ENCODE measurements around the gene RGMB. TPM values are rescaled to one million over a fixed set of nuclear protein-coding genes. Genes with fewer than 3 reads are reported as not detected.
"Not testable (repeated sequence)": the region's sequence is repeated elsewhere in the genome, so short reads cannot be mapped to it uniquely, and the experiment has no call there.

RGMB gene
- total and polyA plus RNA-seq, 2 donors (not counting 1 experiment from before 2014, with no cell fraction given) = 81.6 to 185 TPM

DNA sequence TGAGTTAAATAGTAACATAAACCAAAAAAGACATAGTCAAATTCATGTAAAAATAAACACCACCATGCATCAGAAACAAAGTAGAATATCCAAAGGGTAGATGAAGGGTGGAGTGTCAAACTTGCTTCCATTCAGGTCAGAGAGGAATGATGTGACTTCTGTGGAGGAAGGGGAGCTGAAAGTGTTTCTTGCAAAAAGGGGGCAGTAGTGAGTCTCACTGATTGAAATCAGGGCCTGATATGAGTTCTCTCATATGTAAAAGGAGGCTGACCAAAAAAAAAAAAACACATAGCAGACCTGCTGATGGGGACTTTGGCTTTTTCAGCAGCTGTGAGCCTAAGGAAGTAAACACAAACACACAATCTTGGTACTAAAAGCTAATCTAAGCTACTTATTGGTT lies 38.8 kb upstream of the RGMB start:
- Histone ChIP-seq H3K9me3 (ENCODE audit: control insufficient read depth, insufficient read depth, low read depth, low read length) (peaks cover 2% of the 10 kb centered on the region), H2AFZ (ENCODE audit: low read length) (no peak overlapping the region), H3K4me1 (ENCODE audit: control insufficient read depth, extremely low read depth, insufficient read depth, low read length) (peaks cover 4% of the 10 kb centered on the region), H3K27me3 (ENCODE audit: control insufficient read depth, insufficient read depth, low read length) (no peaks in the 10 kb centered on the region), H3K4me3 (replicated peaks in 1 of 4; ENCODE audit: control extremely low read depth in 1 of 4, insufficient read depth in 1 of 4, low read depth in 3 of 4, low read length in 4 of 4) (no peak overlapping the region), H3K4me2 (ENCODE audit: extremely low read depth, insufficient read depth, low read length) (no peak overlapping the region), H4K20me1 (ENCODE audit: control insufficient read depth, extremely low read depth, insufficient read depth, low read length) (no peaks in the 10 kb centered on the region), H3K27ac (ENCODE audit: insufficient read depth, low read length) (no peak overlapping the region), H3K36me3 (ENCODE audit: control insufficient read depth, insufficient read depth, low read length) (no peaks in the 10 kb centered on the region), H3K79me2 (ENCODE audit: control insufficient read depth, insufficient read depth, low read length) (no peaks in the 10 kb centered on the region), H3K9ac (ENCODE audit: insufficient read depth, low read length) (no peak overlapping the region)
- no peak for DNase-seq (ENCODE audit: low read depth in 2 of 2)
- TF ChIP-seq CTCF (conservative IDR thresholded peaks at IDR 0.05 in 1 of 2, IDR thresholded peaks at IDR 0.05 in 1 of 2; ENCODE audit: low read depth in 1 of 2, low read length in 2 of 2) = no peak
- no peak for TF ChIP-seq EZH2 (IDR thresholded peaks at IDR 0.05; ENCODE audit: low read length, missing control alignments)

GRCh38 chr5:98735806-98736507 lies 37.5 kb upstream of the RGMB start:
- H3K4me2 ChIP-seq (ENCODE audit: extremely low read depth, insufficient read depth, low read length) = no peak overlapping the region
- DNase-seq (ENCODE audit: low read depth in 2 of 2) = peak; percentile 65 to 93
- no peaks in the 10 kb centered on the region for H4K20me1 ChIP-seq (ENCODE audit: control insufficient read depth, extremely low read depth, insufficient read depth, low read length)
- H3K9ac ChIP-seq (ENCODE audit: insufficient read depth, low read length) = no peak overlapping the region
- peaks cover 4% of the 10 kb centered on the region for H3K4me1 ChIP-seq (ENCODE audit: control insufficient read depth, extremely low read depth, insufficient read depth, low read length)
- H3K4me3 ChIP-seq (replicated peaks in 1 of 4; ENCODE audit: control extremely low read depth in 1 of 4, insufficient read depth in 1 of 4, low read depth in 3 of 4, low read length in 4 of 4) = no peak overlapping the region
- no peaks in the 10 kb centered on the region for H3K79me2 ChIP-seq (ENCODE audit: control insufficient read depth, insufficient read depth, low read length)
- peaks cover 2% of the 10 kb centered on the region for H3K9me3 ChIP-seq (ENCODE audit: control insufficient read depth, insufficient read depth, low read depth, low read length)
- H3K27ac ChIP-seq (ENCODE audit: insufficient read depth, low read length) = peak overlapping the region; percentile 51
- TF ChIP-seq EZH2 (IDR thresholded peaks at IDR 0.05; ENCODE audit: low read length, missing control alignments) = no peak
- TF ChIP-seq CTCF (conservative IDR thresholded peaks at IDR 0.05 in 1 of 2, IDR thresholded peaks at IDR 0.05 in 1 of 2; ENCODE audit: low read depth in 1 of 2, low read length in 2 of 2) = no peak
- no peaks in the 10 kb centered on the region for H3K27me3 ChIP-seq (ENCODE audit: control insufficient read depth, insufficient read depth, low read length)
- no peaks in the 10 kb centered on the region for H3K36me3 ChIP-seq (ENCODE audit: control insufficient read depth, insufficient read depth, low read length)
- no peak overlapping the region for H2AFZ ChIP-seq (ENCODE audit: low read length)

GRCh38 chr5:98736753-98737152 lies 36.7 kb upstream of the RGMB start:
- TF ChIP-seq EZH2 (IDR thresholded peaks at IDR 0.05; ENCODE audit: low read length, missing control alignments) (no peak), CTCF (conservative IDR thresholded peaks at IDR 0.05 in 1 of 2, IDR thresholded peaks at IDR 0.05 in 1 of 2; ENCODE audit: low read depth in 1 of 2, low read length in 2 of 2) (no peak)

DNA sequence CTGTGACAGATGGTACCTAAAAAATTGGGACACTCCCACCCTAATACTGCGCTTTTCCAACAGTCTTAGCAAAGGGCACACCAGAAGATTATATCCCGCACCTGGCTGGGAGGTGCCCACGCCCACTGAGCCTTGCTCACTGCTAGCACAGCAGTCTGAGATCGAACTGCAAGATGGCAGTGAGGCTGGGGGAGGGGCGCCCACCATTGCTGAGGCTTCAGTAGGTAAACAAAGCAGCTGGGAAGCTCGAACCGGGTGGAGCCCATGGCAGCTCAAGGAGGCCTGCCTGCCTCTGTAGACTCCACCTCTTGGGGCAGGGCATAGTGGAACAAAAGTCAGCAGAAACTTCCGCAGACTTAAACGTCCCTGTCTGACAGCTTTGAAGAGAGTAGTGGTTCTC lies 36.0 kb upstream of the RGMB start:
- H3K9ac ChIP-seq (ENCODE audit: insufficient read depth, low read length); H3K4me2 ChIP-seq (ENCODE audit: extremely low read depth, insufficient read depth, low read length); H3K79me2 ChIP-seq (ENCODE audit: control insufficient read depth, insufficient read depth, low read length); H3K36me3 ChIP-seq (ENCODE audit: control insufficient read depth, insufficient read depth, low read length); H2AFZ ChIP-seq (ENCODE audit: low read length); H4K20me1 ChIP-seq (ENCODE audit: control insufficient read depth, extremely low read depth, insufficient read depth, low read length); H3K9me3 ChIP-seq (ENCODE audit: control insufficient read depth, insufficient read depth, low read depth, low read length); H3K27ac ChIP-seq (ENCODE audit: insufficient read depth, low read length); H3K4me3 ChIP-seq (replicated peaks in 1 of 4; ENCODE audit: control extremely low read depth in 1 of 4, insufficient read depth in 1 of 4, low read depth in 3 of 4, low read length in 4 of 4); H3K4me1 ChIP-seq (ENCODE audit: control insufficient read depth, extremely low read depth, insufficient read depth, low read length); H3K27me3 ChIP-seq (ENCODE audit: control insufficient read depth, insufficient read depth, low read length); DNase-seq (ENCODE audit: low read depth in 2 of 2): not testable (repeated sequence)

More at GRCh38 chr5:98736753-98737152, 36.7 kb upstream of the RGMB start:
- H3K9me3 ChIP-seq (ENCODE audit: control insufficient read depth, insufficient read depth, low read depth, low read length) = peaks cover 2% of the 10 kb centered on the region
- no peaks in the 10 kb centered on the region for H3K36me3 ChIP-seq (ENCODE audit: control insufficient read depth, insufficient read depth, low read length)
- H4K20me1 ChIP-seq (ENCODE audit: control insufficient read depth, extremely low read depth, insufficient read depth, low read length) = no peaks in the 10 kb centered on the region
- H3K27ac ChIP-seq (ENCODE audit: insufficient read depth, low read length) = no peak overlapping the region
- no peak overlapping the region for H3K4me2 ChIP-seq (ENCODE audit: extremely low read depth, insufficient read depth, low read length)
- no peak overlapping the region for H3K4me3 ChIP-seq (replicated peaks in 1 of 4; ENCODE audit: control extremely low read depth in 1 of 4, insufficient read depth in 1 of 4, low read depth in 3 of 4, low read length in 4 of 4)
- no peak overlapping the region for H3K9ac ChIP-seq (ENCODE audit: insufficient read depth, low read length)
- no peak for DNase-seq (ENCODE audit: low read depth in 2 of 2)
- no peaks in the 10 kb centered on the region for H3K27me3 ChIP-seq (ENCODE audit: control insufficient read depth, insufficient read depth, low read length)
- H3K4me1 ChIP-seq (ENCODE audit: control insufficient read depth, extremely low read depth, insufficient read depth, low read length) = peaks cover 4% of the 10 kb centered on the region
- no peaks in the 10 kb centered on the region for H3K79me2 ChIP-seq (ENCODE audit: control insufficient read depth, insufficient read depth, low read length)
- H2AFZ ChIP-seq (ENCODE audit: low read length) = no peak overlapping the region

Measured in fibroblast of lung (primary cell).